ENCODE results near the gene CAV1.

The CAV1 gene

GRCh38 chr7:116532102-116532688 is 7.4 kb downstream of the CAV1 start:
- no peak for DNase-seq

GRCh38 chr7:116534790-116535189 is 10.0 kb downstream of the CAV1 start:
- no peak for DNase-seq

GRCh38 chr7:116535416-116535815 is 10.6 kb downstream of the CAV1 start:
- DNase-seq, result no peak

GRCh38 chr7:116538138-116538537 is 13.3 kb downstream of the CAV1 start:
- DNase-seq, result no peak

- no peak for DNase-seq
Observed at GRCh38 chr7:116539879-116540278, 15.0 kb downstream of the CAV1 start.

- DNase-seq, result no peak
Observed at GRCh38 chr7:116540743-116541142, 15.9 kb downstream of the CAV1 start.

GRCh38 chr7:116541951-116542350 is 17.1 kb downstream of the CAV1 start:
- DNase-seq, result no peak

- no peak for DNase-seq
Observed at GRCh38 chr7:116542618-116543017, 17.8 kb downstream of the CAV1 start.

GRCh38 chr7:116543664-116544063 is 18.8 kb downstream of the CAV1 start:
- no peak for DNase-seq

GRCh38 chr7:116544487-116544886 is 19.7 kb downstream of the CAV1 start:
- DNase-seq, result no peak

GRCh38 chr7:116545411-116545993 is 20.7 kb downstream of the CAV1 start:
- DNase-seq, result no peak

- DNase-seq, result no peak
Observed at GRCh38 chr7:116546054-116546453, 21.2 kb downstream of the CAV1 start.

- no peak for DNase-seq
Observed at GRCh38 chr7:116546916-116547315, 22.1 kb downstream of the CAV1 start.

GRCh38 chr7:116547347-116547746 is 22.5 kb downstream of the CAV1 start:
- no peak for DNase-seq

- DNase-seq, result no peak
Observed at GRCh38 chr7:116548506-116548905, 23.7 kb downstream of the CAV1 start.

- DNase-seq, result no peak
Observed at GRCh38 chr7:116549370-116549769, 24.5 kb downstream of the CAV1 start.

GRCh38 chr7:116551692-116552091 is 26.9 kb downstream of the CAV1 start:
- DNase-seq, result no peak

- DNase-seq, result no peak
Observed at GRCh38 chr7:116552602-116553001, 27.8 kb downstream of the CAV1 start.

- no peak for DNase-seq
Observed at GRCh38 chr7:116553168-116553964, 28.5 kb downstream of the CAV1 start.

- no peak for DNase-seq
Observed at GRCh38 chr7:116554436-116554835, 29.6 kb downstream of the CAV1 start.

GRCh38 chr7:116554911-116555310 is 30.1 kb downstream of the CAV1 start:
- no peak for DNase-seq

GRCh38 chr7:116557066-116557585 is 32.3 kb downstream of the CAV1 start:
- no peak for DNase-seq

GRCh38 chr7:116557901-116558300 is 33.1 kb downstream of the CAV1 start:
- no peak for DNase-seq

Data from NCI-H774 (cell line).